Activated CD4-positive, alpha-beta T cell treated with anti-CD3 and anti-CD28 coated beads, Interleukin-2, amount 50 U/mL, for 16 hours (primary cell): ENCODE data around the gene MT1H.
"Not testable (repeated sequence)": the region's sequence is repeated elsewhere in the genome, so short reads cannot be mapped to it uniquely, and the experiment has no call there.

Experiments
- DNase-seq: peaks from one replicate; pipeline ENCODE4 v3.0.0-alpha.2; 2020

Gene MT1H

GRCh38 chr16:56669005-56669839 is at the start of gene MT1H:
Gene MT1H, plus strand, starts transcription at chr16:56669814. Its CDS starts 71 bp downstream, at chr16:56669885.
- peak; percentile 23 for DNase-seq

GRCh38 chr16:56620339-56620897 is 49.2 kb upstream of the MT1H start:
- DNase-seq, result no peak

GRCh38 chr16:56621665-56622445 is 47.8 kb upstream of the MT1H start:
- not testable (repeated sequence) for DNase-seq

GRCh38 chr16:56623184-56623583 is 46.4 kb upstream of the MT1H start:
- DNase-seq, result not testable (repeated sequence)

- no peak for DNase-seq
Observed at GRCh38 chr16:56623637-56624036, 46.0 kb upstream of the MT1H start.

GRCh38 chr16:56625140-56625942 is 44.3 kb upstream of the MT1H start, which contains the start of gene MT1E:
Gene MT1E, plus strand, starts transcription at chr16:56625781. Its CDS starts 71 bp downstream, at chr16:56625852.
- DNase-seq, result peak; percentile 76

GRCh38 chr16:56625943-56626654 is 43.5 kb upstream of the MT1H start:
- peak; percentile 30 for DNase-seq

GRCh38 chr16:56626685-56627084 is 42.9 kb upstream of the MT1H start:
- DNase-seq, result no peak

- no peak for DNase-seq
Observed at GRCh38 chr16:56628486-56629350, 40.9 kb upstream of the MT1H start.

GRCh38 chr16:56629531-56629930 is 40.1 kb upstream of the MT1H start:
- DNase-seq, result no peak

- no peak for DNase-seq
Observed at GRCh38 chr16:56630134-56630533, 39.5 kb upstream of the MT1H start.

- no peak for DNase-seq
Observed at GRCh38 chr16:56631197-56631596, 38.4 kb upstream of the MT1H start.

GRCh38 chr16:56631832-56632155 is 37.8 kb upstream of the MT1H start:
- DNase-seq, result no peak

- no peak for DNase-seq
Observed at GRCh38 chr16:56632156-56632847, 37.3 kb upstream of the MT1H start, which contains the start of gene MT1M. Gene MT1M, plus strand, starts transcription at chr16:56632659. Its CDS starts 73 bp downstream, at chr16:56632732.

GRCh38 chr16:56632848-56633365 is 36.7 kb upstream of the MT1H start:
- no peak for DNase-seq

- DNase-seq, result no peak
Observed at GRCh38 chr16:56633535-56633934, 36.1 kb upstream of the MT1H start.

- DNase-seq, result no peak
Observed at GRCh38 chr16:56634715-56635440, 34.7 kb upstream of the MT1H start.

GRCh38 chr16:56635441-56635967 is 34.1 kb upstream of the MT1H start:
- DNase-seq, result no peak
